Thyroid gland (tissue), 4 donors: ENCODE results near the gene OTUD1. TPM values are rescaled to one million over a fixed set of nuclear protein-coding genes. Genes with fewer than 3 reads are reported as not detected.

Experiments
- DNase-seq, 2 donors: peaks; one replicate each; pipeline ENCODE4 v3.0.0-alpha.2; 2019
- H3K27ac ChIP-seq, 3 donors: fragments of 200-600 bp; sonication (generic); 1 replicate in 2 of 3; 2 replicates in 1 of 3; pipeline ENCODE4 v1.5.1; 2016 to 2019; ENCODE audit warnings: mild to moderate bottlenecking in 1 of 3, moderate library complexity in 1 of 3
- H3K27me3 ChIP-seq: fragments of 200-600 bp; sonication (generic); one replicate; pipeline ENCODE4 v1.5.1; 2019
- H3K36me3 ChIP-seq, 2 donors: fragments of 200-600 bp; sonication (generic); one replicate each; pipeline ENCODE4 v1.5.1; 2016 to 2019
- H3K4me1 ChIP-seq, 2 donors: fragments of 200-600 bp; sonication (generic); one replicate each; pipeline ENCODE4 v1.5.1; 2017 to 2019
- H3K4me3 ChIP-seq, 3 donors: fragments of 200-600 bp; sonication (generic); replicated peaks in 1 of 3; 1 replicate in 2 of 3; 2 replicates in 1 of 3; pipeline ENCODE4 v1.5.1; 2016; ENCODE audit warnings: mild to moderate bottlenecking in 1 of 3
- H3K9me3 ChIP-seq: fragments of 200-600 bp; sonication (generic); one replicate; pipeline ENCODE4 v1.5.1; 2017
- POLR2A ChIP-seq, 2 donors: fragments of 450-650 bp; IDR thresholded peaks; one replicate each; pipeline ENCODE4 v1.6.1; 2017; ENCODE audit warnings: antibody characterized with exemption in 2 of 2, mild to moderate bottlenecking in 2 of 2, moderate library complexity in 1 of 2
- WGBS, 2 donors: methylation state at CpG; one replicate each; pipeline ENCODE4 v1.1.5; 2017; 5-methylcytosine and 5-hydroxymethylcytosine counted together
- intact Hi-C: fragments of 100-400 bp; cut with DNase I; formaldehyde crosslinking; loops from one replicate; pipeline ENCODE4 v1.15.1; 2023
- total RNA-seq, 4 donors: library from RNA; depleted of rRNA; stranded (reverse); fragments of >200 nt; gene quantifications; one replicate each; pipeline ENCODE4 v1.2.3, GENCODE V29; 2016
- TF ChIP-seq, protein P1 (sequence below), 6 experiments: fragments of 200-600 bp in 3 of 6; fragments of 450-650 bp in 3 of 6; sonication (generic) in 3 of 6; IDR thresholded peaks; one replicate each; pipeline ENCODE4 v1.5.1; 2016 to 2019; ENCODE audit warnings: antibody characterized with exemption in 6 of 6, mild to moderate bottlenecking in 2 of 6, inconsistent platforms in 1 of 6, moderate library complexity in 1 of 6

OTUD1 gene
- total RNA-seq, 4 donors from 2014 or later, result 18.7 to 23.9 (median 20.1) TPM

- Histone ChIP-seq H3K4me3 (no peak overlapping the region), H3K27me3 (no peaks in the 10 kb centered on the region), H3K27ac (no peak overlapping the region), H3K9me3 (no peaks in the 10 kb centered on the region), H3K36me3 (no peaks in the 10 kb centered on the region), H3K4me1 (peaks cover 0 to 6% of the 10 kb centered on the region in 2 donors)
- intact Hi-C loops, result no loop called here
- DNase-seq, result no peak
- WGBS, 2 donors, result 81 to 84% methylated on average over 7 of the region's 7 CpGs
- TF ChIP-seq POLR2A (IDR thresholded peaks at IDR 0.05), result no peak
- TF ChIP-seq, protein P1, sequence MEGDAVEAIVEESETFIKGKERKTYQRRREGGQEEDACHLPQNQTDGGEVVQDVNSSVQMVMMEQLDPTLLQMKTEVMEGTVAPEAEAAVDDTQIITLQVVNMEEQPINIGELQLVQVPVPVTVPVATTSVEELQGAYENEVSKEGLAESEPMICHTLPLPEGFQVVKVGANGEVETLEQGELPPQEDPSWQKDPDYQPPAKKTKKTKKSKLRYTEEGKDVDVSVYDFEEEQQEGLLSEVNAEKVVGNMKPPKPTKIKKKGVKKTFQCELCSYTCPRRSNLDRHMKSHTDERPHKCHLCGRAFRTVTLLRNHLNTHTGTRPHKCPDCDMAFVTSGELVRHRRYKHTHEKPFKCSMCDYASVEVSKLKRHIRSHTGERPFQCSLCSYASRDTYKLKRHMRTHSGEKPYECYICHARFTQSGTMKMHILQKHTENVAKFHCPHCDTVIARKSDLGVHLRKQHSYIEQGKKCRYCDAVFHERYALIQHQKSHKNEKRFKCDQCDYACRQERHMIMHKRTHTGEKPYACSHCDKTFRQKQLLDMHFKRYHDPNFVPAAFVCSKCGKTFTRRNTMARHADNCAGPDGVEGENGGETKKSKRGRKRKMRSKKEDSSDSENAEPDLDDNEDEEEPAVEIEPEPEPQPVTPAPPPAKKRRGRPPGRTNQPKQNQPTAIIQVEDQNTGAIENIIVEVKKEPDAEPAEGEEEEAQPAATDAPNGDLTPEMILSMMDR (IDR thresholded peaks at IDR 0.05), result no peak
Observed at GRCh38 chr10:23448802-23449570, 10.1 kb downstream of the OTUD1 start.

GRCh38 chr10:23452033-23452655, 13.3 kb downstream of the OTUD1 start:
- no peak for DNase-seq
- Histone ChIP-seq H3K9me3 (no peaks in the 10 kb centered on the region), H3K4me3 (no peak overlapping the region), H3K36me3 (no peaks in the 10 kb centered on the region), H3K4me1 (no peaks in the 10 kb centered on the region), H3K27me3 (no peaks in the 10 kb centered on the region), H3K27ac (no peak overlapping the region)
- TF ChIP-seq POLR2A (IDR thresholded peaks at IDR 0.05), result no peak
- TF ChIP-seq, protein P1 (IDR thresholded peaks at IDR 0.05), result no peak
- intact Hi-C loops, result no loop called here
- 83 to 91% methylated on average over 4 of the region's 4 CpGs for WGBS, 2 donors

GRCh38 chr10:23453465-23453864, 14.6 kb downstream of the OTUD1 start:
- no peak overlapping the region for H3K27ac ChIP-seq
- WGBS, 2 donors, result 89 to 94% methylated on average over 4 of the region's 4 CpGs
- DNase-seq, result no peak

GRCh38 chr10:23457632-23458417, 18.9 kb downstream of the OTUD1 start:
- Histone ChIP-seq H3K4me3 (no peak overlapping the region), H3K9me3 (no peaks in the 10 kb centered on the region), H3K27ac (no peak overlapping the region), H3K27me3 (no peaks in the 10 kb centered on the region), H3K36me3 (no peaks in the 10 kb centered on the region), H3K4me1 (no peaks in the 10 kb centered on the region)
- intact Hi-C loops, result no loop called here
- no peak for DNase-seq
- TF ChIP-seq POLR2A (IDR thresholded peaks at IDR 0.05), result no peak
- TF ChIP-seq, protein P1 (IDR thresholded peaks at IDR 0.05), result no peak
- 88 to 90% methylated on average over 6 of the region's 6 CpGs for WGBS, 2 donors

More at GRCh38 chr10:23453465-23453864, 14.6 kb downstream of the OTUD1 start:
- Histone ChIP-seq H3K4me1 (no peaks in the 10 kb centered on the region), H3K9me3 (no peaks in the 10 kb centered on the region), H3K36me3 (no peaks in the 10 kb centered on the region), H3K27me3 (no peaks in the 10 kb centered on the region), H3K4me3 (no peak overlapping the region)
- intact Hi-C loops, result no loop called here
- TF ChIP-seq, protein P1 (IDR thresholded peaks at IDR 0.05), result no peak
- TF ChIP-seq POLR2A (IDR thresholded peaks at IDR 0.05), result no peak
